Measurements from ENCODE around the gene COL19A1. TPM values are rescaled to one million over a fixed set of nuclear protein-coding genes. Genes with fewer than 3 reads are reported as not detected.

Gene COL19A1
- total and polyA plus RNA-seq, 9 of the 15 experiments (the other 6 are each of a cell fraction or from before 2014, with no cell fraction given), result not detected

GRCh38 chr6:69948479-69949114, 82.2 kb downstream of the COL19A1 start:
- WGBS (ENCODE audit: insufficient coverage, low coverage, missing lambda C conversion rate), result 0% methylated on average over 1 of the region's 1 CpG
- Histone ChIP-seq H3K4me1 (replicated peaks in 1 of 2; ENCODE audit: control insufficient read depth in 2 of 2, insufficient read depth in 2 of 2, low read length in 2 of 2) (no peaks in the 10 kb centered on the region), H2AFZ (ENCODE audit: low read depth, low read length) (no peak overlapping the region), H3K9ac (ENCODE audit: insufficient read depth in 1 of 2, low read depth in 2 of 2, low read length in 2 of 2) (no peak overlapping the region), H3K9me3 (replicated peaks; ENCODE audit: control insufficient read depth, insufficient read depth, low read depth, low read length) (no peaks in the 10 kb centered on the region), H4K20me1 (replicated peaks; ENCODE audit: control insufficient read depth, insufficient read depth, low read length) (no peaks in the 10 kb centered on the region), H3K27me3 (ENCODE audit: control insufficient read depth in 2 of 2, insufficient read depth in 2 of 2, low read length in 2 of 2) (no peaks in the 10 kb centered on the region), H3K9me1 (ENCODE audit: control insufficient read depth, insufficient read depth, low read length) (no peaks in the 10 kb centered on the region), H3K79me2 (ENCODE audit: control insufficient read depth, insufficient read depth, low read length) (no peaks in the 10 kb centered on the region), H3K36me3 (ENCODE audit: control insufficient read depth, insufficient read depth, low read length) (no peaks in the 10 kb centered on the region), H3K4me2 (ENCODE audit: insufficient read depth, low read length) (no peak overlapping the region), H3K4me3 (no peak overlapping the region), H3K27ac (ENCODE audit: extremely low read depth, low read depth, low read length) (no peak overlapping the region)
- intact Hi-C loops (cut with micrococcal nuclease), result no loop called here
- in situ Hi-C loops (cut with MboI), result no loop called here
- ChIA-PET CTCF (ENCODE audit: low intra/inter-chr PET ratio) (no interaction called here), POLR2A (no interaction called here)
- DNase-seq (ENCODE audit: extremely low read depth in 1 of 4, low spot score in 3 of 4) (no peak), FAIRE-seq (no peak), ATAC-seq (no peak)
- TF ChIP-seq PTBP1 (IDR thresholded peaks at IDR 0.05; ENCODE audit: low read depth, low read length) (no peak), SRSF7 (optimal IDR thresholded peaks at IDR 0.05; ENCODE audit: low read depth, low read length) (no peak), GMEB1 (CRISPR knock-in tag; IDR thresholded peaks at IDR 0.05) (no peak), E4F1 (CRISPR knock-in tag; IDR thresholded peaks at IDR 0.05; ENCODE audit: borderline replicate concordance) (no peak), E2F1 (CRISPR knock-in tag; IDR thresholded peaks at IDR 0.05) (no peak), DEAF1 (CRISPR knock-in tag; IDR thresholded peaks at IDR 0.05) (no peak), TGIF2 (CRISPR knock-in tag; IDR thresholded peaks at IDR 0.05) (no peak)
- BruUV-seq (replicated peaks), result no TSS peak
